SK-N-SH (cell line): ENCODE results near the gene DYNC2LI1. TPM values are rescaled to one million over a fixed set of nuclear protein-coding genes. Genes with fewer than 3 reads are reported as not detected.
A peak's percentile ranks its signal among the peaks of the same experiment; 100 is the strongest.

Source experiments
- CTCF ChIA-PET: fragments of 300-600, 350-600 bp; formaldehyde crosslinking; extraction: SDS; loops from one replicate; lab custom pipeline; 2021; lab: Yijun Ruan, JAX
- POLR2A ChIA-PET: fragments of 350-600 bp; sonication (Branson Sonifier 250); formaldehyde crosslinking; extraction: SDS; loops from one replicate; lab custom pipeline; 2020; ENCODE audit warnings: antibody characterized with exemption, inconsistent platforms; lab: Yijun Ruan, JAX
- DNase-seq: peaks from one replicate; pipeline ENCODE4 v3.0.0; 2012
- H2AFZ ChIP-seq: fragments of 200-600 bp; sonication (generic); 2 replicates; pipeline ENCODE4 v1.8.1; 2016; ENCODE audit warnings: antibody characterized with exemption, mild to moderate bottlenecking, low read depth
- H3F3A ChIP-seq: fragments of 200-600 bp; sonication (generic); replicated peaks from 2 replicates; pipeline ENCODE3; 2016; ENCODE audit warnings: antibody characterized with exemption, mild to moderate bottlenecking; ENCODE audit not compliant: insufficient read depth
- H3K27ac ChIP-seq, 2 experiments: fragments of 200-500 bp in 1 of 2; fragments of 200-600 bp in 1 of 2; sonication (Bioruptor generic) in 1 of 2; sonication (generic), shearing (Covaris generic) in 1 of 2; 2 replicates each; pipeline versions ENCODE4 v1.5.1 to v1.6.1; 2014 to 2016; ENCODE audit warnings: low read depth in 2 of 2, inconsistent platforms in 1 of 2, low read length in 1 of 2, mild to moderate bottlenecking in 1 of 2, mixed read lengths in 1 of 2
- H3K27me3 ChIP-seq: fragments of 200-600 bp; sonication (generic), shearing (Covaris generic); 2 replicates; pipeline ENCODE4 v1.6.1; 2016; ENCODE audit warnings: mixed run types; ENCODE audit not compliant: insufficient read depth
- H3K36me3 ChIP-seq, 2 experiments: fragments of 200-500 bp in 1 of 2; fragments of 200-600 bp in 1 of 2; sonication (Bioruptor generic) in 1 of 2; sonication (generic) in 1 of 2; replicated peaks in 1 of 2; 2 replicates each; pipeline versions ENCODE3 to v1.5.1; 2014 to 2016; ENCODE audit warnings: low read length in 1 of 2, mild to moderate bottlenecking in 1 of 2; ENCODE audit not compliant: insufficient read depth in 2 of 2, control insufficient read depth in 1 of 2
- H3K4me1 ChIP-seq, 2 experiments: fragments of 200-500 bp in 1 of 2; fragments of 200-600 bp in 1 of 2; sonication (Bioruptor generic) in 1 of 2; sonication (generic), shearing (Covaris generic) in 1 of 2; 2 replicates each; pipeline versions ENCODE4 v1.5.1 to v1.6.1; 2014 to 2016; ENCODE audit warnings: low read depth in 1 of 2, low read length in 1 of 2, mixed run types in 1 of 2; ENCODE audit not compliant: insufficient read depth in 2 of 2, control insufficient read depth in 1 of 2
- H3K4me2 ChIP-seq: fragments of 200-600 bp; sonication (generic), shearing (Covaris generic); 2 replicates; pipeline ENCODE4 v1.6.1; 2017; ENCODE audit warnings: mixed run types
- H3K4me3 ChIP-seq, 2 experiments: fragments of 200-500 bp in 1 of 2; fragments of 200-600 bp in 1 of 2; sonication (Bioruptor generic) in 1 of 2; sonication (generic), shearing (Covaris generic) in 1 of 2; 2 replicates each; pipeline versions ENCODE4 v1.5.1 to v1.8.1; 2014 to 2016; ENCODE audit warnings: low read depth in 2 of 2, inconsistent platforms in 1 of 2, low read length in 1 of 2, mild to moderate bottlenecking in 1 of 2, mixed read lengths in 1 of 2, moderate library complexity in 1 of 2
- H3K79me2 ChIP-seq: fragments of 200-600 bp; sonication (generic); 2 replicates; pipeline ENCODE4 v1.8.1; 2017; ENCODE audit warnings: mild to moderate bottlenecking; ENCODE audit not compliant: insufficient read depth
- H3K9ac ChIP-seq: fragments of 200-600 bp; sonication (generic); 2 replicates; pipeline ENCODE4 v1.6.1; 2017; ENCODE audit warnings: mixed run types
- H3K9me2 ChIP-seq: fragments of 200-600 bp; sonication (generic); 2 replicates; pipeline ENCODE4 v1.6.1; 2017; ENCODE audit warnings: mixed run types
- H3K9me3 ChIP-seq: fragments of 200-600 bp; sonication (generic); 2 replicates; pipeline ENCODE4 v1.6.1; 2017; ENCODE audit warnings: mixed run types, mild to moderate bottlenecking, moderate library complexity
- H4K20me1 ChIP-seq: fragments of 200-600 bp; sonication (generic); 2 replicates; pipeline ENCODE4 v1.6.1; 2017; ENCODE audit warnings: mild to moderate bottlenecking, mixed run types; ENCODE audit not compliant: insufficient read depth
- ELF1 ChIP-seq: IDR thresholded peaks from 2 replicates; pipeline ENCODE4 v1.4.0; 2012
- EP300 ChIP-seq, 2 experiments: IDR thresholded peaks; 2 replicates each; pipeline versions ENCODE4 v1.4.0 to v1.6.1; 2012; ENCODE audit warnings: borderline replicate concordance in 1 of 2, low read depth in 1 of 2, low read length in 1 of 2
- FOSL2 ChIP-seq: IDR thresholded peaks from 2 replicates; pipeline ENCODE4 v1.4.0; 2012; ENCODE audit warnings: low read depth, mild to moderate bottlenecking, moderate library complexity, borderline replicate concordance
- FOXJ3 ChIP-seq: sonication (generic); formaldehyde crosslinking; IDR thresholded peaks from 2 replicates; pipeline ENCODE4 v1.5.1; 2020; ENCODE audit warnings: mild to moderate bottlenecking, missing genetic modification reagents
- GATA2 ChIP-seq: sonication (generic); formaldehyde crosslinking; IDR thresholded peaks from 2 replicates; pipeline ENCODE4 v1.5.0; 2020; ENCODE audit warnings: mild to moderate bottlenecking, missing genetic modification reagents
- MXI1 ChIP-seq: IDR thresholded peaks from 2 replicates; pipeline ENCODE4 v1.6.1; 2012; ENCODE audit warnings: mild to moderate bottlenecking, low read depth, low read length, improper control_type of control experiment
- NRF1 ChIP-seq: IDR thresholded peaks from 2 replicates; pipeline ENCODE4 v1.6.1; 2012; ENCODE audit warnings: low read depth, mild to moderate bottlenecking, low read length
- POLR2AphosphoS5 ChIP-seq: IDR thresholded peaks from 2 replicates; pipeline ENCODE4 v1.6.1; 2012; ENCODE audit warnings: low read depth, low read length
- RCOR1 ChIP-seq: fragments of 150-350 bp; IDR thresholded peaks from 2 replicates; pipeline ENCODE4 v1.6.1; 2017; ENCODE audit warnings: antibody characterized with exemption, low read length
- RFX5 ChIP-seq: IDR thresholded peaks from 2 replicates; pipeline ENCODE4 v1.6.1; 2012; ENCODE audit warnings: mild to moderate bottlenecking, improper control_type of control experiment, low read length
- RXRA ChIP-seq: IDR thresholded peaks from 2 replicates; pipeline ENCODE4 v1.4.0; 2012; ENCODE audit warnings: low read depth, mild to moderate bottlenecking, borderline replicate concordance
- SIN3A ChIP-seq: IDR thresholded peaks from 2 replicates; pipeline ENCODE4 v1.6.1; 2012; ENCODE audit warnings: low read depth, mild to moderate bottlenecking, low read length, moderate library complexity, borderline replicate concordance
- SMC3 ChIP-seq: IDR thresholded peaks from 2 replicates; pipeline ENCODE4 v1.6.1; 2012; ENCODE audit warnings: low read depth, low read length, improper control_type of control experiment
- TAF1 ChIP-seq: IDR thresholded peaks from 2 replicates; pipeline ENCODE4 v1.6.1; 2012; ENCODE audit warnings: low read depth, mild to moderate bottlenecking, low read length, moderate library complexity, borderline replicate concordance
- TCF12 ChIP-seq: IDR thresholded peaks from 2 replicates; pipeline ENCODE4 v1.4.0; 2012
- YY1 ChIP-seq: IDR thresholded peaks from 2 replicates; pipeline ENCODE4 v1.4.0; 2012; ENCODE audit warnings: low read depth, mild to moderate bottlenecking
- WGBS: methylation state at CpG from one replicate; pipeline ENCODE4 v1.1.6; 2017; ENCODE audit warnings: low lambda C conversion rate; 5-methylcytosine and 5-hydroxymethylcytosine counted together
- polyA plus RNA-seq, 3 experiments: library from polyadenylated mRNA; depleted of rRNA; stranded (reverse); fragments of >200 nt; gene quantifications; 2 replicates each; pipeline ENCODE4 v1.2.3, GENCODE V29; 2012
- TF ChIP-seq, protein P1 (sequence below): fragments of 150-350 bp; IDR thresholded peaks from 2 replicates; pipeline ENCODE4 v1.6.1; 2017; ENCODE audit warnings: antibody characterized with exemption, low read length, low read depth, borderline replicate concordance
- TF ChIP-seq, protein P2 (sequence below): IDR thresholded peaks from 2 replicates; pipeline ENCODE4 v1.4.0; 2012; ENCODE audit warnings: low read depth, borderline replicate concordance
- TF ChIP-seq, protein P3 (sequence below): IDR thresholded peaks from 2 replicates; pipeline ENCODE4; 2012
- TF ChIP-seq, protein P4 (sequence below): IDR thresholded peaks from 2 replicates; pipeline ENCODE4 v1.6.1; 2012; ENCODE audit warnings: mild to moderate bottlenecking, low read depth, low read length, moderate library complexity

The DYNC2LI1 gene
- polyA plus RNA-seq, 1 of the 3 experiments (the other 2 are of a cell fraction) = 20.4 TPM

DNA sequence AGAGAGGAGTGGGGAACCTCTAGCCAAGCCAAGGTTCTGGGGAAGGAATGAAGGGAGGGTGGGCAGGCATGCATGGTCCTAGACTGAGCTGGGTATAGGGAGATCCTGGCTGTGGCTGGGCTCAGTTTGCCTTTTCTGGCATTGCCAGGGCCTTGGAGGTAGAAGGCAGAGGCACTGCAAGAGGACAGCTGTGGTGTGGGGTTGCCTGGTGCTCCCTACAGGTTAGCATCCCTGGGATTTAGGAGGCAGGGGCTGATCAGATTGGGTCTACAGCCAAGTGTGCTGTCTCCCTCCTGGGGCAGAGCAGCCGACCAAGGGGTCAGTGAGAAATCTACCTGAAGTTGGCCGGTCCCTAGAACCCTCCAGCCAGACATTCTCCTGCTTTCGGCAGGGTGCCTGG lies 80.8 kb downstream of the DYNC2LI1 start:
- no peaks in the 10 kb centered on the region for H3F3A ChIP-seq
- CTCF ChIA-PET = interaction anchor here (0.9 to 1.4 kb wide), 2 partner anchors 13 to 23 kb away, joined by 3 to 6 read pairs; no protein-coding TSS in a partner anchor
- peak; percentile 12 for DNase-seq
- no peak overlapping the region for H2AFZ ChIP-seq
- H3K79me2 ChIP-seq = no peaks in the 10 kb centered on the region
- POLR2A ChIA-PET = no interaction called here
- H3K36me3 ChIP-seq = no peaks in the 10 kb centered on the region
- TF ChIP-seq YY1 = no peak
- TF ChIP-seq EP300 (IDR thresholded peaks at IDR 0.05; ENCODE audit: borderline replicate concordance in 1 of 2, low read depth in 1 of 2, low read length in 1 of 2) = no peak
- no peak for TF ChIP-seq NRF1
- TF ChIP-seq TAF1 = no peak
- H3K4me2 ChIP-seq = no peak overlapping the region
- 36% methylated on average over 3 of the region's 3 CpGs for WGBS
- H3K27ac ChIP-seq = no peak overlapping the region
- H3K27me3 ChIP-seq = peaks cover 19% of the 10 kb centered on the region; the same call in 1 of the 2 replicates
- no peak overlapping the region for H3K9ac ChIP-seq
- no peaks in the 10 kb centered on the region for H4K20me1 ChIP-seq
- no peaks in the 10 kb centered on the region for H3K9me2 ChIP-seq
- no peaks in the 10 kb centered on the region for H3K9me3 ChIP-seq
- H3K4me1 ChIP-seq = no peaks in the 10 kb centered on the region
- no peak overlapping the region for H3K4me3 ChIP-seq

DNA sequence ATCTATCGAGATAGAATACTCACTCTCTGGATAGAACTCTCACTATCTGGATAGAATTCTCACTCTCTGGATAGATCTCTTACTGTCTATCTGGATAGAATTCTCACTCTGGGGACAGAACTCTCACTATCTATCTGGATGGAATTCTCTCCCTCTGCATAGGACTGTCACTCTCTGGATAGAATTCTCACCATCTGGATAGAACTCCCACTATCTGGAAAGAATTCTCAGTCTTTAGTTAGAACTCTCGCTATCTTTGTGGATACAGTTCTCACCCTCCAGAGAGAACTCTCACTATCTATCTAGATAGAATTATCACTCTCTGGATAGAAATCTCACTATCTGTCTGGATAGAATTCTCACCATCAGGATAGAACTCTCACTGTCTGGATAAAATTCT lies 81.5 kb downstream of the DYNC2LI1 start:
- ChIA-PET CTCF (no interaction called here), POLR2A (no interaction called here)
- no peak overlapping the region for H3K9ac ChIP-seq
- H3K79me2 ChIP-seq = no peaks in the 10 kb centered on the region
- no peaks in the 10 kb centered on the region for H3K36me3 ChIP-seq
- WGBS = 22% methylated on average over 2 of the region's 2 CpGs
- peaks cover 19% of the 10 kb centered on the region; the same call in 1 of the 2 replicates for H3K27me3 ChIP-seq
- H3K9me3 ChIP-seq = no peaks in the 10 kb centered on the region
- no peak for DNase-seq
- no peak overlapping the region for H3K4me3 ChIP-seq
- H2AFZ ChIP-seq = no peak overlapping the region
- no peaks in the 10 kb centered on the region for H4K20me1 ChIP-seq
- H3K27ac ChIP-seq = no peak overlapping the region
- no peak overlapping the region for H3K4me2 ChIP-seq
- TF ChIP-seq, protein P1, sequence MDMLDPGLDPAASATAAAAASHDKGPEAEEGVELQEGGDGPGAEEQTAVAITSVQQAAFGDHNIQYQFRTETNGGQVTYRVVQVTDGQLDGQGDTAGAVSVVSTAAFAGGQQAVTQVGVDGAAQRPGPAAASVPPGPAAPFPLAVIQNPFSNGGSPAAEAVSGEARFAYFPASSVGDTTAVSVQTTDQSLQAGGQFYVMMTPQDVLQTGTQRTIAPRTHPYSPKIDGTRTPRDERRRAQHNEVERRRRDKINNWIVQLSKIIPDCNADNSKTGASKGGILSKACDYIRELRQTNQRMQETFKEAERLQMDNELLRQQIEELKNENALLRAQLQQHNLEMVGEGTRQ = no peak
- TF ChIP-seq YY1 (no peak), RCOR1 (no peak), MXI1 (no peak), EP300 (IDR thresholded peaks at IDR 0.05; ENCODE audit: borderline replicate concordance in 1 of 2, low read depth in 1 of 2, low read length in 1 of 2) (no peak), SIN3A (no peak), RXRA (no peak), GATA2 (CRISPR knock-in tag) (no peak), RFX5 (no peak), NRF1 (no peak), SMC3 (no peak), FOXJ3 (CRISPR knock-in tag) (no peak), POLR2AphosphoS5 (no peak), FOSL2 (no peak), ELF1 (no peak), TCF12 (no peak)
- TF ChIP-seq, protein P2, sequence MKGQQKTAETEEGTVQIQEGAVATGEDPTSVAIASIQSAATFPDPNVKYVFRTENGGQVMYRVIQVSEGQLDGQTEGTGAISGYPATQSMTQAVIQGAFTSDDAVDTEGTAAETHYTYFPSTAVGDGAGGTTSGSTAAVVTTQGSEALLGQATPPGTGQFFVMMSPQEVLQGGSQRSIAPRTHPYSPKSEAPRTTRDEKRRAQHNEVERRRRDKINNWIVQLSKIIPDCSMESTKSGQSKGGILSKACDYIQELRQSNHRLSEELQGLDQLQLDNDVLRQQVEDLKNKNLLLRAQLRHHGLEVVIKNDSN = no peak
- TF ChIP-seq, protein P3, sequence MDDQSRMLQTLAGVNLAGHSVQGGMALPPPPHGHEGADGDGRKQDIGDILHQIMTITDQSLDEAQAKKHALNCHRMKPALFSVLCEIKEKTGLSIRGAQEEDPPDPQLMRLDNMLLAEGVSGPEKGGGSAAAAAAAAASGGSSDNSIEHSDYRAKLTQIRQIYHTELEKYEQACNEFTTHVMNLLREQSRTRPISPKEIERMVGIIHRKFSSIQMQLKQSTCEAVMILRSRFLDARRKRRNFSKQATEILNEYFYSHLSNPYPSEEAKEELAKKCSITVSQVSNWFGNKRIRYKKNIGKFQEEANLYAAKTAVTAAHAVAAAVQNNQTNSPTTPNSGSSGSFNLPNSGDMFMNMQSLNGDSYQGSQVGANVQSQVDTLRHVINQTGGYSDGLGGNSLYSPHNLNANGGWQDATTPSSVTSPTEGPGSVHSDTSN = no peak
- TF ChIP-seq, protein P4, sequence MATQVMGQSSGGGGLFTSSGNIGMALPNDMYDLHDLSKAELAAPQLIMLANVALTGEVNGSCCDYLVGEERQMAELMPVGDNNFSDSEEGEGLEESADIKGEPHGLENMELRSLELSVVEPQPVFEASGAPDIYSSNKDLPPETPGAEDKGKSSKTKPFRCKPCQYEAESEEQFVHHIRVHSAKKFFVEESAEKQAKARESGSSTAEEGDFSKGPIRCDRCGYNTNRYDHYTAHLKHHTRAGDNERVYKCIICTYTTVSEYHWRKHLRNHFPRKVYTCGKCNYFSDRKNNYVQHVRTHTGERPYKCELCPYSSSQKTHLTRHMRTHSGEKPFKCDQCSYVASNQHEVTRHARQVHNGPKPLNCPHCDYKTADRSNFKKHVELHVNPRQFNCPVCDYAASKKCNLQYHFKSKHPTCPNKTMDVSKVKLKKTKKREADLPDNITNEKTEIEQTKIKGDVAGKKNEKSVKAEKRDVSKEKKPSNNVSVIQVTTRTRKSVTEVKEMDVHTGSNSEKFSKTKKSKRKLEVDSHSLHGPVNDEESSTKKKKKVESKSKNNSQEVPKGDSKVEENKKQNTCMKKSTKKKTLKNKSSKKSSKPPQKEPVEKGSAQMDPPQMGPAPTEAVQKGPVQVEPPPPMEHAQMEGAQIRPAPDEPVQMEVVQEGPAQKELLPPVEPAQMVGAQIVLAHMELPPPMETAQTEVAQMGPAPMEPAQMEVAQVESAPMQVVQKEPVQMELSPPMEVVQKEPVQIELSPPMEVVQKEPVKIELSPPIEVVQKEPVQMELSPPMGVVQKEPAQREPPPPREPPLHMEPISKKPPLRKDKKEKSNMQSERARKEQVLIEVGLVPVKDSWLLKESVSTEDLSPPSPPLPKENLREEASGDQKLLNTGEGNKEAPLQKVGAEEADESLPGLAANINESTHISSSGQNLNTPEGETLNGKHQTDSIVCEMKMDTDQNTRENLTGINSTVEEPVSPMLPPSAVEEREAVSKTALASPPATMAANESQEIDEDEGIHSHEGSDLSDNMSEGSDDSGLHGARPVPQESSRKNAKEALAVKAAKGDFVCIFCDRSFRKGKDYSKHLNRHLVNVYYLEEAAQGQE = no peak
- H3K9me2 ChIP-seq = no peaks in the 10 kb centered on the region
- no peaks in the 10 kb centered on the region for H3F3A ChIP-seq
- H3K4me1 ChIP-seq = no peaks in the 10 kb centered on the region
